Measurements from ENCODE around the gene SLIT3. TPM values are rescaled to one million over a fixed set of nuclear protein-coding genes. Genes with fewer than 3 reads are reported as not detected.

Gene SLIT3
- total and polyA plus RNA-seq, 10 of the 15 experiments (the other 5 are each of a cell fraction or from before 2014, with no cell fraction given), result 0.05 TPM; not detected in 9

DNA sequence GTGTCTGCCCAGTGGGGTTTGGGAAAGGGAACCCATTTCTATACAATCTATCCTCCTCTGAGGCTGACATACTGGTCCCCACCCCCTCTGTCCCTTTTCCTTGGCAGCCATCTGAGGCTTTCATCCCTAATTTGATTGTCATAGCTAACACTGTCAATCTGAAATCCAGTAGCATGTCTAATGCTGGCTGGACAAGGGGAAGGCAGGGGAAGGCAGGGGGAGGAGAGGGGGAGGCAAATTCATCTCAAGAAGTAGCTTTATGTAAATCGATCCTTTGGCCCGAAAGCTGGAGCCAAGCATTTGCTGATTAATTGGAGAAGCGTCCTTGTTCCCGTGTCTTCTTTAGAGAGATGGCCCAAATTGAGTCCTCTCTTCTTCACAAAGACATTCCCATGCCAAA lies 407.7 kb downstream of the SLIT3 start:
- WGBS (ENCODE audit: insufficient coverage, insufficient replicate concordance, low lambda C conversion rate, missing lambda C conversion rate), result 32% methylated on average over 4 of the region's 4 CpGs
- BruUV-seq (replicated peaks), result no TSS peak
- TF ChIP-seq IRF5 (IDR thresholded peaks at IDR 0.05; ENCODE audit: borderline replicate concordance) (no peak), ZSCAN29 (IDR thresholded peaks at IDR 0.05) (no peak), BRCA1 (IDR thresholded peaks at IDR 0.05; ENCODE audit: low read depth, low read length) (no peak), NR2C1 (IDR thresholded peaks at IDR 0.05) (no peak), SMC3 (IDR thresholded peaks at IDR 0.05; ENCODE audit: borderline replicate concordance, low read length) (no peak), TCF12 (IDR thresholded peaks at IDR 0.05; ENCODE audit: low read depth, low read length) (no peak), JUNB (IDR thresholded peaks at IDR 0.05) (no peak), CBX5 (IDR thresholded peaks at IDR 0.05; ENCODE audit: low read depth) (no peak), SREBF2 (IDR thresholded peaks at IDR 0.05; ENCODE audit: low read length) (no peak), STAT1 (conservative IDR thresholded peaks at IDR 0.05) (no peak), TBL1XR1 (IDR thresholded peaks at IDR 0.05; ENCODE audit: low read depth, low read length) (no peak), RBBP5 (conservative IDR thresholded peaks at IDR 0.05) (no peak), TCF3 (IDR thresholded peaks at IDR 0.05; ENCODE audit: borderline replicate concordance, insufficient read depth, low read depth, low read length) (no peak), FOXM1 (IDR thresholded peaks at IDR 0.05; ENCODE audit: low read depth, low read length) (no peak)
- TF ChIP-seq, protein P1, sequence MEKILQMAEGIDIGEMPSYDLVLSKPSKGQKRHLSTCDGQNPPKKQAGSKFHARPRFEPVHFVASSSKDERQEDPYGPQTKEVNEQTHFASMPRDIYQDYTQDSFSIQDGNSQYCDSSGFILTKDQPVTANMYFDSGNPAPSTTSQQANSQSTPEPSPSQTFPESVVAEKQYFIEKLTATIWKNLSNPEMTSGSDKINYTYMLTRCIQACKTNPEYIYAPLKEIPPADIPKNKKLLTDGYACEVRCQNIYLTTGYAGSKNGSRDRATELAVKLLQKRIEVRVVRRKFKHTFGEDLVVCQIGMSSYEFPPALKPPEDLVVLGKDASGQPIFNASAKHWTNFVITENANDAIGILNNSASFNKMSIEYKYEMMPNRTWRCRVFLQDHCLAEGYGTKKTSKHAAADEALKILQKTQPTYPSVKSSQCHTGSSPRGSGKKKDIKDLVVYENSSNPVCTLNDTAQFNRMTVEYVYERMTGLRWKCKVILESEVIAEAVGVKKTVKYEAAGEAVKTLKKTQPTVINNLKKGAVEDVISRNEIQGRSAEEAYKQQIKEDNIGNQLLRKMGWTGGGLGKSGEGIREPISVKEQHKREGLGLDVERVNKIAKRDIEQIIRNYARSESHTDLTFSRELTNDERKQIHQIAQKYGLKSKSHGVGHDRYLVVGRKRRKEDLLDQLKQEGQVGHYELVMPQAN (conservative IDR thresholded peaks at IDR 0.05), result no peak
- Histone ChIP-seq H3K4me2 (ENCODE audit: control insufficient read depth, insufficient read depth) (no peak overlapping the region), H3K79me2 (ENCODE audit: control insufficient read depth, insufficient read depth, low read length) (no peaks in the 10 kb centered on the region), H3K36me3 (ENCODE audit: control insufficient read depth in 2 of 2, insufficient read depth in 2 of 2, low read length in 1 of 2) (no peaks in the 10 kb centered on the region), H3K4me1 (ENCODE audit: control insufficient read depth, insufficient read depth, low read length) (no peaks in the 10 kb centered on the region), H4K20me1 (ENCODE audit: control insufficient read depth, insufficient read depth) (no peaks in the 10 kb centered on the region), H3K9ac (ENCODE audit: control insufficient read depth, insufficient read depth, low read length) (no peak overlapping the region), H3K27me3 (replicated peaks in 1 of 2; ENCODE audit: control insufficient read depth in 2 of 2, insufficient read depth in 2 of 2, low read length in 1 of 2) (peaks cover 0 to 6% of the 10 kb centered on the region in 2 experiments; a peak in 1 of 4 replicates), H3K27ac (ENCODE audit: control insufficient read depth, insufficient read depth) (no peak overlapping the region), H3K4me3 (no peak overlapping the region), H3K9me3 (replicated peaks; ENCODE audit: control insufficient read depth, insufficient read depth, low read length) (no peaks in the 10 kb centered on the region), H2AFZ (ENCODE audit: control insufficient read depth, low read depth, low read length) (no peak overlapping the region)
- DNase-seq (ENCODE audit: low read depth, low spot score), result no peak
- intact Hi-C loops (cut with micrococcal nuclease; ENCODE audit: unreplicated experiment) (no loop called here), in situ Hi-C loops (cut with MboI) (no loop called here)
- POLR2A ChIA-PET, result interaction anchor here (0.6 kb wide), 1 partner anchor 29 kb away, joined by 3 read pairs; no protein-coding TSS in a partner anchor
- CTCF ChIA-PET, result no interaction called here
- ATAC-seq, result no peak
- FAIRE-seq, result no peak
- SMC1A ChIA-PET (ENCODE audit: uncharacterized antibody, unreplicated experiment), result no interaction called here
- RAD21 ChIA-PET (ENCODE audit: unreplicated experiment), result interaction anchor here (1.1 kb wide), 1 partner anchor 12 kb away, joined by 3 read pairs; no protein-coding TSS in a partner anchor
